Measurements from ENCODE around the gene NPLOC4.
A peak's percentile ranks its signal among the peaks of the same experiment; 100 is the strongest.

Gene NPLOC4

GRCh38 chr17:81652906-81653771, 16.2 kb upstream of the NPLOC4 start:
- DNase-seq (ENCODE audit: insufficient read length, low spot score) (peak; percentile 78), FAIRE-seq (peak; percentile 81)
- TF ChIP-seq POLR2AphosphoS5 (IDR thresholded peaks at IDR 0.05; ENCODE audit: low read depth, low read length) (no peak), TAF1 (IDR thresholded peaks at IDR 0.05; ENCODE audit: low read depth, low read length) (no peak), PAX5 (IDR thresholded peaks at IDR 0.05; ENCODE audit: insufficient read depth, low read length, severe bottlenecking) (no peak), POLR2A (IDR thresholded peaks at IDR 0.05; ENCODE audit: low read depth, low read length) (no peak), POU2F2 (IDR thresholded peaks at IDR 0.05; ENCODE audit: low read depth, low read length) (no peak), SPI1 (IDR thresholded peaks at IDR 0.05; ENCODE audit: low read depth, low read length) (no peak)

GRCh38 chr17:81651692-81652091, 14.8 kb upstream of the NPLOC4 start:
- no peak for TF ChIP-seq TAF1 (IDR thresholded peaks at IDR 0.05; ENCODE audit: low read depth, low read length)
- no peak for TF ChIP-seq POLR2A (IDR thresholded peaks at IDR 0.05; ENCODE audit: low read depth, low read length)
- no peak for TF ChIP-seq POU2F2 (IDR thresholded peaks at IDR 0.05; ENCODE audit: low read depth, low read length)
- no peak for TF ChIP-seq SPI1 (IDR thresholded peaks at IDR 0.05; ENCODE audit: low read depth, low read length)
- no peak for TF ChIP-seq PAX5 (IDR thresholded peaks at IDR 0.05; ENCODE audit: insufficient read depth, low read length, severe bottlenecking)
- no peak for TF ChIP-seq POLR2AphosphoS5 (IDR thresholded peaks at IDR 0.05; ENCODE audit: low read depth, low read length)
- no peak for FAIRE-seq
- DNase-seq (ENCODE audit: insufficient read length, low spot score), result no peak

- no peak for DNase-seq (ENCODE audit: insufficient read length, low spot score)
- TF ChIP-seq POU2F2 (IDR thresholded peaks at IDR 0.05; ENCODE audit: low read depth, low read length) (no peak), TAF1 (IDR thresholded peaks at IDR 0.05; ENCODE audit: low read depth, low read length) (no peak), POLR2AphosphoS5 (IDR thresholded peaks at IDR 0.05; ENCODE audit: low read depth, low read length) (no peak), POLR2A (IDR thresholded peaks at IDR 0.05; ENCODE audit: low read depth, low read length) (no peak), SPI1 (IDR thresholded peaks at IDR 0.05; ENCODE audit: low read depth, low read length) (no peak), PAX5 (IDR thresholded peaks at IDR 0.05; ENCODE audit: insufficient read depth, low read length, severe bottlenecking) (no peak)
- no peak for FAIRE-seq
Measured at GRCh38 chr17:81650951-81651350, 14.0 kb upstream of the NPLOC4 start.

- no peak for TF ChIP-seq TAF1 (IDR thresholded peaks at IDR 0.05; ENCODE audit: low read depth, low read length)
- TF ChIP-seq PAX5 (IDR thresholded peaks at IDR 0.05; ENCODE audit: insufficient read depth, low read length, severe bottlenecking), result no peak
- no peak for TF ChIP-seq POLR2AphosphoS5 (IDR thresholded peaks at IDR 0.05; ENCODE audit: low read depth, low read length)
- no peak for TF ChIP-seq POU2F2 (IDR thresholded peaks at IDR 0.05; ENCODE audit: low read depth, low read length)
- TF ChIP-seq SPI1 (IDR thresholded peaks at IDR 0.05; ENCODE audit: low read depth, low read length), result no peak
- TF ChIP-seq POLR2A (IDR thresholded peaks at IDR 0.05; ENCODE audit: low read depth, low read length), result no peak
- FAIRE-seq (no peak), DNase-seq (ENCODE audit: insufficient read length, low spot score) (no peak)
Measured at GRCh38 chr17:81648707-81649085, 11.8 kb upstream of the NPLOC4 start.

GRCh38 chr17:81648013-81648706, 11.2 kb upstream of the NPLOC4 start:
- TF ChIP-seq PAX5 (IDR thresholded peaks at IDR 0.05; ENCODE audit: insufficient read depth, low read length, severe bottlenecking), result no peak
- no peak for TF ChIP-seq POLR2A (IDR thresholded peaks at IDR 0.05; ENCODE audit: low read depth, low read length)
- TF ChIP-seq POLR2AphosphoS5 (IDR thresholded peaks at IDR 0.05; ENCODE audit: low read depth, low read length), result no peak
- TF ChIP-seq POU2F2 (IDR thresholded peaks at IDR 0.05; ENCODE audit: low read depth, low read length), result no peak
- TF ChIP-seq TAF1 (IDR thresholded peaks at IDR 0.05; ENCODE audit: low read depth, low read length), result no peak
- no peak for TF ChIP-seq SPI1 (IDR thresholded peaks at IDR 0.05; ENCODE audit: low read depth, low read length)
- FAIRE-seq, result no peak
- no peak for DNase-seq (ENCODE audit: insufficient read length, low spot score)

- FAIRE-seq (no peak), DNase-seq (ENCODE audit: insufficient read length, low spot score) (no peak)
- TF ChIP-seq POU2F2 (IDR thresholded peaks at IDR 0.05; ENCODE audit: low read depth, low read length) (no peak), POLR2A (IDR thresholded peaks at IDR 0.05; ENCODE audit: low read depth, low read length) (no peak), TAF1 (IDR thresholded peaks at IDR 0.05; ENCODE audit: low read depth, low read length) (no peak), PAX5 (IDR thresholded peaks at IDR 0.05; ENCODE audit: insufficient read depth, low read length, severe bottlenecking) (no peak), POLR2AphosphoS5 (IDR thresholded peaks at IDR 0.05; ENCODE audit: low read depth, low read length) (no peak), SPI1 (IDR thresholded peaks at IDR 0.05; ENCODE audit: low read depth, low read length) (no peak)
Measured at GRCh38 chr17:81647640-81648012, 10.7 kb upstream of the NPLOC4 start.

GRCh38 chr17:81646869-81647600, 10.1 kb upstream of the NPLOC4 start:
- TF ChIP-seq POU2F2 (IDR thresholded peaks at IDR 0.05; ENCODE audit: low read depth, low read length) (no peak), TAF1 (IDR thresholded peaks at IDR 0.05; ENCODE audit: low read depth, low read length) (no peak), POLR2AphosphoS5 (IDR thresholded peaks at IDR 0.05; ENCODE audit: low read depth, low read length) (no peak), SPI1 (IDR thresholded peaks at IDR 0.05; ENCODE audit: low read depth, low read length) (no peak), PAX5 (IDR thresholded peaks at IDR 0.05; ENCODE audit: insufficient read depth, low read length, severe bottlenecking) (no peak), POLR2A (IDR thresholded peaks at IDR 0.05; ENCODE audit: low read depth, low read length) (no peak)
- DNase-seq (ENCODE audit: insufficient read length, low spot score) (no peak), FAIRE-seq (no peak)

- FAIRE-seq (no peak), DNase-seq (ENCODE audit: insufficient read length, low spot score) (no peak)
- no peak for TF ChIP-seq PAX5 (IDR thresholded peaks at IDR 0.05; ENCODE audit: insufficient read depth, low read length, severe bottlenecking)
- no peak for TF ChIP-seq POU2F2 (IDR thresholded peaks at IDR 0.05; ENCODE audit: low read depth, low read length)
- TF ChIP-seq TAF1 (IDR thresholded peaks at IDR 0.05; ENCODE audit: low read depth, low read length), result no peak
- TF ChIP-seq SPI1 (IDR thresholded peaks at IDR 0.05; ENCODE audit: low read depth, low read length), result no peak
- TF ChIP-seq POLR2AphosphoS5 (IDR thresholded peaks at IDR 0.05; ENCODE audit: low read depth, low read length), result no peak
- no peak for TF ChIP-seq POLR2A (IDR thresholded peaks at IDR 0.05; ENCODE audit: low read depth, low read length)
Measured at GRCh38 chr17:81644976-81645952, 8.4 kb upstream of the NPLOC4 start.

Data from GM12891 (cell line).